KBM-7 (cell line): ENCODE data around the gene ANXA6.
A peak's percentile ranks its signal among the peaks of the same experiment; 100 is the strongest.
"Not testable (repeated sequence)": the region's sequence is repeated elsewhere in the genome, so short reads cannot be mapped to it uniquely, and the experiment has no call there.

Experiments
- DNase-seq: peaks from one replicate; pipeline ENCODE4 v3.0.0-alpha.2; 2015
- in situ Hi-C: fragments of 300-500 bp; cut with MboI; formaldehyde crosslinking; loops from 2 replicates; pipeline ENCODE4 v1.14.3; 2020; ENCODE audit warnings: low sequenced_read_pairs, low pct_unique_long_range_greater_than_20kb, mixed read lengths

Gene ANXA6

DNA sequence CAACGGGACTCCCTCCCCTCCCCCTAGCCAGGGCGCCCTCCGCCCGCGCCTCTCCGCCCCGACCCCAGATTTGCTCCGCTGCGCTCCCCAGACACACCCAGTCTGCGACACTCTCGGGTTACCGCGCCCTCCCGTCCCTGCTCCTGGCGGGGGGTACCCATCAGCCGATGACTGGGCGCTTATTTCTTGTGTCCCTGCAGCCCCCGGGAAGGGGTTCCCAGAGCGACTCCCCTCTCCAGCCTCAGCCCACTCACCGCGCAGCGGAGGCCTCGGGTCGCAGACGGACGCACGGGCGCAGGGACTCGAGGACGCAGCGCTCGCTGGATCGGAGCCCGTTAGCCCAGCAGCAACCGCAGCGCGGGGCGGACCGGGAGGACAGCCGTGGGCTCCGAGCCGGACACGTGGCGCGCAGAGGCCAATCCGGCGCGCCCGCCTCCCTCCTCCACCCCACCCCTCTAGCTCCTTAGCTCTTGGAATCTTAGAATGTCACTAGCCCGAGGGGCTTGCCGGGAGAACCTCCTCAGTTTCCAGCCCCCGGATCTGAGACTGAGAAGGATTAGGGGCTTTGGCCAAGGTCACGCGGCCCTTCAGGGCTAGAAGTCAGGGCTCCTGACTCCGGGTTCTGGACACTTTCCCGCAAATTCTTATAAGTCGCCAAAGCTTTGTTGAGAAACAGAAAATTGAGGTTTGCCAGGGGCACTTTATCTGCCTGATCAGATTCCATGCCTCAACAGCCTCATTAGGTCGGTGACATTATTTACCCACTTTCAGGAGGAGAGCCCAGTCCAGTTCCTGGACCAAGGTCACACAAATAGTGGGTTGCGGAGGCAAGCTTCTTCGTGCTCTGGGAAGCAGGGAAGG is at the start of gene ANXA6:
ANXA6 (minus strand) TSS at position 354 of the 861 bp plus-strand sequence. CDS start 9,878 bp downstream, outside the sequence.
- in situ Hi-C loops: no loop called here
- DNase-seq: peak; percentile 82

GRCh38 chr5:151205411-151205810 is 47.8 kb upstream of the ANXA6 start:
- no peak for DNase-seq
- in situ Hi-C loops: no loop called here

DNA sequence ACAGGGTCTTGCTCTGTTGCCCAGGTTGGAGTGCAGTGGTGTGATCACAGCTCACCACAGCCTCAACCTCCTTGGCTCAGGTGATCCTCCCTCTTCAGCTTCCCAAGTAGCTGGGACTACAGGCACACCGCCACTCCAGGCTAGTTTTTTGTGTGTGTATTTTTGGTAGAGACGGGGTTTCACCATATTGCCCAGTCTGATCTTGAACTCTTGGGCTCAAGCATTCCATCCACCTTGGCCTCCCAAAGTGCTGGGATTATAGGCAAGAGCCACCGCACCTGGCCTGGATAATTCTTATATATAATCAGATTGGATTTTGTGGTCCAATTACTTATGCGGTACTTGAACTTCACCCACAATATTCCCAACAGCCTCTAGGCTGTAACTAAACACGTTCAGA is 46.5 kb upstream of the ANXA6 start:
- in situ Hi-C loops: no loop called here
- no peak for DNase-seq

GRCh38 chr5:151202381-151203139 is 45.0 kb upstream of the ANXA6 start:
- DNase-seq: no peak
- in situ Hi-C loops: no loop called here

- no peak for DNase-seq
- in situ Hi-C loops: no loop called here
Observed at GRCh38 chr5:151200913-151201595, 43.5 kb upstream of the ANXA6 start.

DNA sequence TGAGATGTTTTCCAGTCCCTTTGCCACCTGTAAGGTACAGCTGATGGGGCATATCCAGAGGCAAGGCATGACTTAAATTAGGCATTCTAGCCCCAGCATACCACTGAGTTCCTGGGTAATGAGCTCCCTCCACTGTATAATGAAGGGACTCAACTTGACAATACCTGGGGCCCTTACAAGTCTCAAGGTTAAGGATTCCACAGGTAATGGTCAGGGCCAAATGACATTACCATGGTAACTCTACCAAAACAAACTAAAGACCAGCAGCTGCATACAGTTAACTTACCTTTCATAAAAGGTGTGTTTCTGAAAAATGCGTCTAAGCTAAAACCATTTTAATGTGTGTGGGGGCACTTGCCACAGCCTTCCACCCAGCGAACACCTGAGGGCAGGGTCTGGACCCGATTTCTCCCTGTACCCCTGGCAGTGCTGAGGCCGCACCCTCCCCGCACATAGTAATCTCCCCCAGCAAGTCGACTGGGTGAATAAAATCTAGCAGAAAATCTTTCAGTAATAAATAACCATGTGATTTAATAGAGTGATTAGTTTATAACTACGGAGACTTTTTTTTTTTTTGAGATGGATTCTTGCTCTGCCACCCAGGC is 42.1 kb upstream of the ANXA6 start:
- in situ Hi-C loops: no loop called here
- DNase-seq: no peak

DNA sequence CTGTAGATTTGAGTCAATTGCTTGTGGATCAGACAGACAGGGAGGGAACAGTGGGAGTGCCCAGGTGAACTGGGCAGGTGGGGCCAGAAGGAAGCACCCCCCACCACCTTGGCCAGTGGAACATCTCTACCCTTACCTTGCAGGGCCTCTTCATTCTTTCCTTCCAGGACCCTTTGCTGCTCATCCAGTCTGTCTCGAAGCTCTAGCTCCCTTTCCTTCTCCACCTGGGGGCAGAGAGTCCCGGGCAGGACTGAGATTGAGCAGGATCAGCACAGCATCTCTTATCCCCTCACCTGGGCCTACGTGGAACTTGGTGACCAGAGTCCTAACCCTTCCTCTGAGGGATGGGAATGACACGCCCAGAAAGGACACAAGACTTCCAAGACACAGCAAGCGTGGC is 41.3 kb upstream of the ANXA6 start:
- DNase-seq: no peak
- in situ Hi-C loops: no loop called here

DNA sequence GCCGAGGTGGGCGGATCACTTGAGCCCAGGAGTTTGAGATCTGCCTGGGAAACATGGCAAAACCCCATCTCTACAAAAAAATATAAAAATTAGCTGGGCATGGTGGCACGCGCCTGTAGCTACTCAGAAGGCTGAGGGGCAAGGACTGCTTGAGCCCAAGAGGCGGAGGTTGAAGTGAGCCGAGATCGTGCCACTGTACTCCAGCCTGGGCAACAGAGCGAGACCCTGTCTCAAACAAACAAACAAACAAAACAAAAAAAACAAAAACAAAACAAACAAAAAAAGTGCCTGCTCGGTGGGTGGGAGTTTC is 39.7 kb upstream of the ANXA6 start:
- in situ Hi-C loops, DNase-seq: not testable (repeated sequence)

DNA sequence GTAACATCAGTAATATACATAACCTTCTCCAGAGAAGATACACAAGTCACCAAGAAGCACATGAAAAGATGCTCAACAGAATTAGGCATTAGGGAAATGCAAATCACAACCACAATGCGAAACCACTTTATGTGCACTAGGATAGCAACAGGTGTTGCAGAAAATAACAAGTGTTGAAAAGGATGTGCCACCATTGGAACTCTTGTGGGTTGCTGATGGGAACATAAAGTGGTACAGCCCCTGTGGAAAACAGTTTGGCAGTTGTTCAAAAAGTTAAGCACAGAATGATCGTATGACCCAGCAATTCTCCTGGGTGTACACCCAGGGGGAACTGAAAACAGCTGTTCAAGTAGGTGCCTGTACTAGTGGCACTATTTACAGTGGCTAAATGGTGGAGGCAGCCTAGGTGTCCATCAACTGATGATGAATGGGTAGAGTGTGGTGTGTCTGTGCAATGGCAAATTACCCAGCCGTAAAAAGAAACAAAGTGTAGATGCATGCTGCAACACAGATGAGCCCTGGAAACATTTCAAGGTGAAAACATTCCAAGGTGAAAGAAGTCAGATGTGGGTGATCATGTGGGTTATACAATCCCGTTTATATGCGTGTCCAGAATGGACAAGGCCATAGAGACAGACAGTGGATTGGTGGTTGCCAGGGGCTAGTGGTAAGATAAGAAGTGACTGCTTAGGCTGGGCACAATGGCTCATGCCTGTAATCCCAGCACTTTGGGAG is 39.1 kb upstream of the ANXA6 start:
- DNase-seq: no peak
- in situ Hi-C loops: no loop called here

- in situ Hi-C loops: no loop called here
- no peak for DNase-seq
Observed at GRCh38 chr5:151195622-151196021, 38.0 kb upstream of the ANXA6 start.

DNA sequence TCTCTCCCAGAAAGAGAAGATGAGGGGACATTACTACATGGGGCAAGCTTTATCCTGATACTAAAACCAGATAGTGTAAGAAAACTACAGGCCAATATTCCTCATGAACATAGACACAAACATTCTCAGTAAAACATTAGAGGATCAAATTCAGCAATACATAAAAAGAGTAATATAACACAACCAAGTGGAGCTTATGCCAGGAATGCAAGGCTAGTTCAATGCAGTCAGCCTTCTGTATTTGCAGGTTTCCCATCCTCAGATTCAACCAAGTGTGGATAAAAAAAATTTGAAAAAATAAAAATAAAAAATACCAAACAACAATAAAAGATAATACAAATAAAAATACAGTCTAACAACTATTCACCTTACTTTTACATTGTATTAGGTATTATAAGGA is 35.0 kb upstream of the ANXA6 start:
- in situ Hi-C loops: no loop called here

GRCh38 chr5:151191661-151192060 is 34.1 kb upstream of the ANXA6 start:
- in situ Hi-C loops: no loop called here
- DNase-seq: no peak

More for the DNA sequence above, 35.0 kb upstream of the ANXA6 start:
- no peak for DNase-seq

DNA sequence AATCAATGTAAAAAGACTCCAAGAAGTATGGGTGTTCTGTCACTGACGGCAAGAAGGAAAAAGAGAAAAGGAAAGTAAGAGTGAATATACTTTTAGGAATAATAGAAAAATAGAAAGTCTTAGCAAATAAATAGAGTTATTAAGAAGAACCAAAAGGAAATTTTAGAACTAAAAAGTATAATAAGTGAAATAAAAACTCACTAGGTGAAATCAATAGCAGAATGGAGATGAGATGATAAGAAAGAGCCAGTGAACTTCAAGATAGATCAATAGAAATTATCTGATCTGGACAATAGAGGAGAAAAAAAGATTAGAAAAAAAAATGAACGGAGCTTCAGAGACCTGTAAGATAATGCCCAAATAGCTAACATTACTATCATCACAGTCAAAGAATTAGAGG is 31.6 kb upstream of the ANXA6 start:
- no peak for DNase-seq
- in situ Hi-C loops: no loop called here

GRCh38 chr5:151186538-151186937 is 29.0 kb upstream of the ANXA6 start:
- in situ Hi-C loops: no loop called here
- DNase-seq: no peak

DNA sequence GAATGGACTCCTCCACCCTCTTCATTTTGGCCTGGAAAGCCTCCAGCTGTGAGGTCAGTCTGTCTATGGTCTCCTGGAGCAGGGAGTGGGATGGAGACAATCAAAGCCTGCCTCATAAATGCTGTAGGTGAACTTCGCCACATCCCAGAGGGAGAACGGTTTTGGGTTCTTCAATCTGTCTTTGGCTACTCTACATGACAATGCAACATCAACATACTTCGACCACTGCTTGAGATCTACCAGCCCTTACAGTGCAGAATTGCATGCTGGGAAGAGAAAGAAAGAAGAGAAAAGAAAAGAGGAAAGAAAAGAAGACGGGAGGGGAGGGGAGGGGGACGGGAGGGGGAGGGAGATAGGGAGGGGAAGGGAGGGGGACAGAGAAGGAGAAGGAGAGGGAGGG is 28.5 kb upstream of the ANXA6 start:
- no peak for DNase-seq
- in situ Hi-C loops: no loop called here

- in situ Hi-C loops: no loop called here
- DNase-seq: no peak
Observed at GRCh38 chr5:151184316-151185042, 26.9 kb upstream of the ANXA6 start.

DNA sequence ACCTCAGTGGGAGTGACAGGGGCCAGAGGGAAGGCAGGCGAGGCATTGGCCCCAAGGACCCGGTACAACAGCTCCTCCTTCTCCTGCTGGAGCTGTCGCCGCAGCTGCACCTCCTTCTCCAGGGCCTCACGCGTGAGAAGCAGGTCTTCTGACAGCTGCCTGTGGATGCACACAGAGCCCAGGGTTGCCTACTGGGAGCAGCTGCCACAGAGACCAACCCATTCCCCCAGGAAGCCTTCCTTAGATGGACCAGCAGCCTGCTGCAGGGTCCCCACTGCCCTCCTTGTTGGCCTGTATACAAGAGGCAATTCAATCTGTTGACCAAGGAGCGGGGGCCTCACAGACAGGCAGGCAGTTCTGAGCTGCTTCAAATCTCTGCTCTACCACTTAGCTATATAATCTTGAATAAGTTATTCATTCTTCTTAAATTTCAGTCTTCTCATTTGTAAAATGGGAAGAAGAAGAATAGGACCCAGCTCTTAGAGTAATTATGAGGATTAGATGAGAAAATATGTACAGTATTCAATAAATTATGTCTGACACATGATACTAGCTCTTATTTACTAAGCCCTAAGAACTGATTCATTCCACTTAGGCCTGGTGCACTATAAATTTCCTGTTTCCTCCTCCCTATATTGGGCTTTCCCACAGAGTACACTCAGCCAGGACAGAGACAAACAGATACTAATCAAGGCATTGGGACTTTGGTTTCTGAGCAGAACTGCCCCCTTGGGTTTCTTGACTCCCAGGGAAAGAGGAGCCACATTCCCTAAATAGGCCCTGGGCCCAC is 26.1 kb upstream of the ANXA6 start:
- no peak for DNase-seq
- in situ Hi-C loops: no loop called here

DNA sequence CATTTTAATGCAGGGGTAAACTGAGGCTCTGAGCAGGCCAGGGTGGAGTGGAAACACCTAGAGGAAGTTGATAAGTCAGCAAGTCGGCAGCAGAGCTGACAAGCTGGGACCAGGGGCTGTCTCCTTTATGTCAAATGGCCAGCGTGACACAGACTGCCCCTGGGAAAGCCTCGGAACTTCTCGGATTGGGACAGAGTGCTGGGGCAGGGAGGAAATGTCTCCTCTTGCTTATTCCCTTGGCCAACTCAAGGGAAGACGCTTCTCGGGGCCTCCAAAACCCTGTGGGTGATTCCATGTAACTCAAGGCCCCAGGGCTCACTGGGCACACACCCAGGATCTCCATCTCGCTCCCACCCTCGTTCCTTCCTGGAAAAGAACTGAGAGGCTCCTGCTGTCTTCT is 25.4 kb upstream of the ANXA6 start:
- in situ Hi-C loops: no loop called here
- DNase-seq: no peak
